ENCODE data around the gene CCDC148. TPM values are rescaled to one million over a fixed set of nuclear protein-coding genes. Genes with fewer than 3 reads are reported as not detected.

CCDC148 gene
- polyA plus RNA-seq, 3 donors = not detected

DNA sequence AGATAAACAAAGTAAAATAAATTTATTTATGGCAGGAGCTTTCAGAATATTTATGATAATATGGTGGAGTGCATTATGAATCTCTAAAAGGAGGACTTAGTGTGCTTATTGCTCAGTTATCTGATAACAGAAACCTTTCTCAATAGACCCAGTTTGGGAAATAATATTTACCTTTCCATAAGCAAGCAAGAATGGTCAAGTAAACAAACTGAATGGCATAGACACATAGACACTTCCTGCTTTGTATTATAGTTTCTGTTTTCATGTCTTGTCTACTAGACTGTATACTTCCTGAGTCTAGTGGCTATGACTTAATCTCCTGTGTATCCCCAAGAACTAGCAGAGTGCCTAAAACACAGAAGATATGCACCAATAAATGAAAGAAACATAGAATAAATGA lies 267.0 kb downstream of the CCDC148 start:
- Mint-ChIP-seq H3K27ac (no peak overlapping the region), H3K36me3 (no peaks in the 10 kb centered on the region), H3K9me3 (no peaks in the 10 kb centered on the region), H3K27me3 (ENCODE audit: low read depth in 3 of 3) (peaks cover 0 to 3% (median 0%) of the 10 kb centered on the region in 3 donors), H3K4me1 (peaks cover 4% of the 10 kb centered on the region), H3K4me3 (no peak overlapping the region)
- peak in 1 of 3 donors; percentile 11 for DNase-seq
- Histone ChIP-seq H3K27me3 (ENCODE audit: control insufficient read depth in 2 of 2, insufficient read depth in 2 of 2, low read length in 2 of 2) (no peaks in the 10 kb centered on the region), H2AFZ (ENCODE audit: insufficient read depth, low read depth, low read length, poor library complexity, severe bottlenecking) (no peak overlapping the region), H3K4me1 (ENCODE audit: control insufficient read depth in 1 of 2, insufficient read depth in 2 of 2, low read length in 2 of 2) (no peaks in the 10 kb centered on the region), H3K36me3 (replicated peaks in 1 of 2; ENCODE audit: control insufficient read depth in 1 of 2, insufficient read depth in 2 of 2, low read length in 2 of 2) (no peaks in the 10 kb centered on the region), H3K9me3 (replicated peaks in 1 of 2; ENCODE audit: control insufficient read depth in 1 of 2, insufficient read depth in 1 of 2, low read length in 2 of 2) (no peaks in the 10 kb centered on the region), H3K9ac (ENCODE audit: insufficient read depth, low read length, poor library complexity, severe bottlenecking) (no peak overlapping the region), H3K4me3 (replicated peaks in 1 of 3; ENCODE audit: low read depth in 2 of 3, low read length in 3 of 3) (no peak overlapping the region), H3K4me2 (replicated peaks; ENCODE audit: extremely low read depth, low read length, poor library complexity, severe bottlenecking) (no peak overlapping the region), H3K27ac (ENCODE audit: low read depth in 1 of 2, low read length in 2 of 2) (no peak overlapping the region), H3K79me2 (ENCODE audit: insufficient read depth, low read length) (no peaks in the 10 kb centered on the region), H4K20me1 (ENCODE audit: insufficient read depth, low read length) (no peaks in the 10 kb centered on the region)
- intact Hi-C loops (cut with micrococcal nuclease) = no loop called here
- TF ChIP-seq, protein P1, sequence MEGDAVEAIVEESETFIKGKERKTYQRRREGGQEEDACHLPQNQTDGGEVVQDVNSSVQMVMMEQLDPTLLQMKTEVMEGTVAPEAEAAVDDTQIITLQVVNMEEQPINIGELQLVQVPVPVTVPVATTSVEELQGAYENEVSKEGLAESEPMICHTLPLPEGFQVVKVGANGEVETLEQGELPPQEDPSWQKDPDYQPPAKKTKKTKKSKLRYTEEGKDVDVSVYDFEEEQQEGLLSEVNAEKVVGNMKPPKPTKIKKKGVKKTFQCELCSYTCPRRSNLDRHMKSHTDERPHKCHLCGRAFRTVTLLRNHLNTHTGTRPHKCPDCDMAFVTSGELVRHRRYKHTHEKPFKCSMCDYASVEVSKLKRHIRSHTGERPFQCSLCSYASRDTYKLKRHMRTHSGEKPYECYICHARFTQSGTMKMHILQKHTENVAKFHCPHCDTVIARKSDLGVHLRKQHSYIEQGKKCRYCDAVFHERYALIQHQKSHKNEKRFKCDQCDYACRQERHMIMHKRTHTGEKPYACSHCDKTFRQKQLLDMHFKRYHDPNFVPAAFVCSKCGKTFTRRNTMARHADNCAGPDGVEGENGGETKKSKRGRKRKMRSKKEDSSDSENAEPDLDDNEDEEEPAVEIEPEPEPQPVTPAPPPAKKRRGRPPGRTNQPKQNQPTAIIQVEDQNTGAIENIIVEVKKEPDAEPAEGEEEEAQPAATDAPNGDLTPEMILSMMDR (IDR thresholded peaks at IDR 0.05) = no peak

DNA sequence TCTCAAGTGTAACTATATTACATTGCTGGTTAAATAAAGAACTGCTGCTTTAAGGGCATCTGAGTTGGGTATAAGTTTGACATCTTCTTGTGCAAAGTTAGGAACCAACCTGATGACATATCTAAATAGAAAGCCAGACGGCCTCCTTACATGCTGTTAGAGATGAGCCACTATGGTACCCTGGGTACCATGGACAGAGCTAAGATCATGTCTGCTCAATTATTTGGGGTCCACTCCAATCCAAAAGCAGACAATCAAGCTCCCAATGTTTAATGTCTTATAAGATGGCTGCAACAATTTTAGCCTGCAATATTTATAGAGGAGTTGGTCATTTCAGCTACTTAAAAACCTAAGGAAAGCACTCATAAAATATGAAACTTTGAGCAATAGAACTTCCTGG lies 268.6 kb downstream of the CCDC148 start:
- H3K36me3 ChIP-seq (replicated peaks in 1 of 2; ENCODE audit: control insufficient read depth in 1 of 2, insufficient read depth in 2 of 2, low read length in 2 of 2) = no peaks in the 10 kb centered on the region
- intact Hi-C loops (cut with micrococcal nuclease) = no loop called here
- H3K27me3 Mint-ChIP-seq (ENCODE audit: low read depth in 3 of 3) = peaks cover 0 to 2% (median 0%) of the 10 kb centered on the region in 3 donors
- WGBS (ENCODE audit: insufficient coverage) = no CpG with 5 or more reads among the region's 1 CpG
- H3K4me3 ChIP-seq (replicated peaks in 1 of 3; ENCODE audit: low read depth in 2 of 3, low read length in 3 of 3) = no peak overlapping the region
- no peak overlapping the region for H3K4me2 ChIP-seq (replicated peaks; ENCODE audit: extremely low read depth, low read length, poor library complexity, severe bottlenecking)
- H3K27ac Mint-ChIP-seq = no peak overlapping the region
- no peaks in the 10 kb centered on the region for H3K79me2 ChIP-seq (ENCODE audit: insufficient read depth, low read length)
- H3K9me3 Mint-ChIP-seq = no peaks in the 10 kb centered on the region
- no peaks in the 10 kb centered on the region for H3K9me3 ChIP-seq (replicated peaks in 1 of 2; ENCODE audit: control insufficient read depth in 1 of 2, insufficient read depth in 1 of 2, low read length in 2 of 2)
- peaks cover 4% of the 10 kb centered on the region for H3K4me1 Mint-ChIP-seq
- no peaks in the 10 kb centered on the region for H3K27me3 ChIP-seq (ENCODE audit: control insufficient read depth in 2 of 2, insufficient read depth in 2 of 2, low read length in 2 of 2)
- no peaks in the 10 kb centered on the region for H3K36me3 Mint-ChIP-seq
- no peak overlapping the region for H3K9ac ChIP-seq (ENCODE audit: insufficient read depth, low read length, poor library complexity, severe bottlenecking)
- H3K27ac ChIP-seq (ENCODE audit: low read depth in 1 of 2, low read length in 2 of 2) = no peak overlapping the region
- TF ChIP-seq, protein P1 (IDR thresholded peaks at IDR 0.05) = no peak
- DNase-seq = no peak
- no peak overlapping the region for H3K4me3 Mint-ChIP-seq
- no peak overlapping the region for H2AFZ ChIP-seq (ENCODE audit: insufficient read depth, low read depth, low read length, poor library complexity, severe bottlenecking)
- no peaks in the 10 kb centered on the region for H3K4me1 ChIP-seq (ENCODE audit: control insufficient read depth in 1 of 2, insufficient read depth in 2 of 2, low read length in 2 of 2)
- no peaks in the 10 kb centered on the region for H4K20me1 ChIP-seq (ENCODE audit: insufficient read depth, low read length)
